Stomach (tissue), 9 donors: ENCODE results near the gene MVP. TPM values are rescaled to one million over a fixed set of nuclear protein-coding genes. Genes with fewer than 3 reads are reported as not detected.

Source experiments
- DNase-seq, 2 donors: peaks; one replicate each; pipeline versions ENCODE4 v3.0.0 to v3.0.0-alpha.2; 2013 to 2019
- H3K27ac ChIP-seq, 5 donors: fragments of 200-600 bp in 4 of 5; sonication (generic) in 4 of 5; one replicate each; pipeline ENCODE4 v1.5.1; 2013 to 2019; ENCODE audit warnings: mild to moderate bottlenecking in 1 of 5, moderate library complexity in 1 of 5
- H3K27me3 ChIP-seq, 3 donors: fragments of 200-600 bp; sonication (generic); one replicate each; pipeline ENCODE4 v1.5.1; 2017 to 2019; ENCODE audit warnings: mixed run types in 1 of 3
- H3K36me3 ChIP-seq, 4 donors: fragments of 200-600 bp; sonication (generic); 1 replicate in 3 of 4; 2 replicates in 1 of 4; pipeline ENCODE4 v1.5.1; 2016 to 2019
- H3K4me1 ChIP-seq, 4 donors: fragments of 200-600 bp; sonication (generic); one replicate each; pipeline ENCODE4 v1.5.1; 2016 to 2019
- H3K4me3 ChIP-seq, 4 donors: fragments of 200-600 bp; sonication (generic) in 3 of 4; one replicate each; pipeline ENCODE4 v1.5.1; 2016 to 2019; ENCODE audit warnings: mild to moderate bottlenecking in 1 of 4
- H3K9me3 ChIP-seq, 4 donors: fragments of 200-600 bp; sonication (generic); one replicate each; pipeline ENCODE4 v1.5.1; 2016 to 2019
- EP300 ChIP-seq: sonication (generic); formaldehyde crosslinking; IDR thresholded peaks from one replicate; pipeline ENCODE4 v1.6.1; 2017; ENCODE audit warnings: antibody characterized with exemption
- POLR2A ChIP-seq, 4 donors: fragments of 450-650 bp; IDR thresholded peaks; one replicate each; pipeline ENCODE4 v1.6.1; 2016; ENCODE audit warnings: antibody characterized with exemption in 4 of 4, control low read depth in 2 of 4, mild to moderate bottlenecking in 1 of 4, moderate library complexity in 1 of 4
- POLR2AphosphoS5 ChIP-seq, 3 donors: sonication (generic); formaldehyde crosslinking; IDR thresholded peaks; one replicate each; pipeline ENCODE4 v1.6.1; 2016; ENCODE audit warnings: antibody characterized with exemption in 3 of 3
- WGBS, 5 donors: extraction: QIAGEN DNeasy Blood & Tissue Kit in 3 of 5; methylation state at CpG; one replicate each; pipeline versions ENCODE4 v1.1.5 to v1.1.7; 2013 to 2018; 5-methylcytosine and 5-hydroxymethylcytosine counted together
- intact Hi-C: fragments of 100-400 bp; cut with DNase I; formaldehyde crosslinking; loops from one replicate; pipeline ENCODE4 v1.15.1; 2023; ENCODE audit warnings: low total_unique reads
- polyA plus RNA-seq, 3 donors: library from polyadenylated mRNA; stranded (reverse); fragments of 200-250 nt; gene quantifications; one replicate each; pipeline ENCODE4 v1.2.3, GENCODE V29; 2013
- small RNA-seq, 4 donors: library from RNA; depleted of rRNA; stranded (forward); fragments of <200 nt; gene quantifications; one replicate each; pipeline ENCODE3, GENCODE V24; 2016
- total RNA-seq, 5 donors: library from RNA; depleted of rRNA; stranded (reverse); fragments of >200 nt; gene quantifications; one replicate each; pipeline versions ENCODE4 v1.1.0 to v1.2.3, GENCODE V29; 2014 to 2016
- TF ChIP-seq, protein P1 (sequence below), 7 experiments: fragments of 450-650 bp in 4 of 7; fragments of 200-600 bp in 3 of 7; sonication (generic) in 3 of 7; IDR thresholded peaks; one replicate each; pipeline ENCODE4 v1.5.1; 2016 to 2019; ENCODE audit warnings: antibody characterized with exemption in 7 of 7, control low read depth in 2 of 7, mild to moderate bottlenecking in 1 of 7
- donor health status: healthy with polysubstance abuse.
- donor health status: Bipolar disorder and iron deficiency.
- donor health status: healthy.

Gene MVP
- total and polyA plus RNA-seq, 8 donors, result 92.2 to 453 (median 133) TPM

DNA sequence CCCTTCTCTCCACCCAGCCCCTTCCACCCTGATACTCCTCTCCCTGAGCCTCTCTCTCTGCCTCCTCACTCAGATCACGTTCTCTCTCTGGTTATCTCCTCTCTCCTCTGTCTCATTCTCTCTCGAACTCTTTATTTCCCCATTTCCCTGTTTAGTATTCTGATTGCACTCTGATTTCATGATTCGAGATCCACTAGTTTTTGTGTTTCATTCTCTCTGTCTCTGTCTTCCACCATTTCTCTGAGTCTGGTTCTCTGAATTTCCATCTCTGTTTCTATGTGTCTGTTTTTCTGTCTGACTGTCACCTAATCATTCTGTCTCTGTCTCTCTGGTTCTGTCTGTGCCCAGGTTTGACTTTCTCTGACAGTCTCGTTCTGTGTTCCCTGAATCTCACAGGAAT is 77.1 kb downstream of the MVP start:
- DNase-seq, result no peak
- no peak overlapping the region for H3K27ac ChIP-seq
- TF ChIP-seq POLR2A (IDR thresholded peaks at IDR 0.05) (no peak), EP300 (no peak), POLR2AphosphoS5 (IDR thresholded peaks at IDR 0.05) (no peak)
- TF ChIP-seq, protein P1, sequence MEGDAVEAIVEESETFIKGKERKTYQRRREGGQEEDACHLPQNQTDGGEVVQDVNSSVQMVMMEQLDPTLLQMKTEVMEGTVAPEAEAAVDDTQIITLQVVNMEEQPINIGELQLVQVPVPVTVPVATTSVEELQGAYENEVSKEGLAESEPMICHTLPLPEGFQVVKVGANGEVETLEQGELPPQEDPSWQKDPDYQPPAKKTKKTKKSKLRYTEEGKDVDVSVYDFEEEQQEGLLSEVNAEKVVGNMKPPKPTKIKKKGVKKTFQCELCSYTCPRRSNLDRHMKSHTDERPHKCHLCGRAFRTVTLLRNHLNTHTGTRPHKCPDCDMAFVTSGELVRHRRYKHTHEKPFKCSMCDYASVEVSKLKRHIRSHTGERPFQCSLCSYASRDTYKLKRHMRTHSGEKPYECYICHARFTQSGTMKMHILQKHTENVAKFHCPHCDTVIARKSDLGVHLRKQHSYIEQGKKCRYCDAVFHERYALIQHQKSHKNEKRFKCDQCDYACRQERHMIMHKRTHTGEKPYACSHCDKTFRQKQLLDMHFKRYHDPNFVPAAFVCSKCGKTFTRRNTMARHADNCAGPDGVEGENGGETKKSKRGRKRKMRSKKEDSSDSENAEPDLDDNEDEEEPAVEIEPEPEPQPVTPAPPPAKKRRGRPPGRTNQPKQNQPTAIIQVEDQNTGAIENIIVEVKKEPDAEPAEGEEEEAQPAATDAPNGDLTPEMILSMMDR (IDR thresholded peaks at IDR 0.05), result no peak
- H3K27me3 ChIP-seq, result peaks cover 0 to 52% (median 25%) of the 10 kb centered on the region in 3 donors
- no peaks in the 10 kb centered on the region for H3K9me3 ChIP-seq
- H3K4me3 ChIP-seq, result no peak overlapping the region
- H3K4me1 ChIP-seq, result peaks cover 4 to 38% (median 34%) of the 10 kb centered on the region in 4 donors
- no peaks in the 10 kb centered on the region for H3K36me3 ChIP-seq
- intact Hi-C loops, result no loop called here
- WGBS, 5 donors, result 46 to 73% (median 52%) methylated on average over 4 of the region's 4 CpGs

Small RNA genes lying within 50 kb of the gene (small RNA-seq; reads per million reads assigned to genes)
- gene AC009133.6 (0 reads per million in 4 donors), gene AC120114.4 (0 reads per million in 4 donors)

Other genes starting within 250 kb of the MVP start
- gene SPN, start 157.2 kb upstream of the MVP start, total RNA-seq, result 10 to 100 TPM in 1 of 5 donors, 1 to 10 TPM in 4; 1.8 to 20.1 (median 4.3) TPM
- 1 to 10 TPM in 1 of 3 donors, under 1 TPM in 2; 0.68 to 1.1 (median 0.75) TPM for gene SPN, start 157.2 kb upstream of the MVP start, polyA plus RNA-seq
- gene QPRT, start 141.3 kb upstream of the MVP start, total RNA-seq, result 100 to 1,000 TPM in 1 of 5 donors, 1 to 10 TPM in 3, not detected in 1; 5.1 to 114 (median 7.8) TPM
- gene QPRT, start 141.3 kb upstream of the MVP start, polyA plus RNA-seq, result 10 to 100 TPM in 1 of 3 donors, 1 to 10 TPM in 2; 2.4 to 11.6 (median 7.3) TPM
- 1 to 10 TPM in 2 of 5 donors, under 1 TPM in 1, not detected in 2; 0.37 to 3.5 (median 2.3) TPM for gene C16orf54, start 74.5 kb upstream of the MVP start, total RNA-seq
- gene C16orf54, start 74.5 kb upstream of the MVP start, polyA plus RNA-seq, result under 1 TPM; 0.48 to 1.00 (median 0.92) TPM
- gene ZG16, start 42.2 kb upstream of the MVP start, total RNA-seq, result 10 to 100 TPM in 1 of 5 donors, 1 to 10 TPM in 1, not detected in 3; 1.1 to 33.6 TPM
- gene ZG16, start 42.2 kb upstream of the MVP start, polyA plus RNA-seq, result under 1 TPM in 1 of 3 donors, not detected in 2; 0.76 TPM
- 100 to 1,000 TPM in 1 of 5 donors, 10 to 100 TPM in 4; 11.1 to 229 (median 26.8) TPM for gene KIF22, start 29.7 kb upstream of the MVP start, total RNA-seq
- 10 to 100 TPM; 53.6 to 88.5 (median 59.2) TPM for gene KIF22, start 29.7 kb upstream of the MVP start, polyA plus RNA-seq
- 100 to 1,000 TPM in 4 of 5 donors, 10 to 100 TPM in 1; 11.7 to 865 (median 117) TPM for gene MAZ, start 13.9 kb upstream of the MVP start, total RNA-seq
- 100 to 1,000 TPM in 2 of 3 donors, 10 to 100 TPM in 1; 79.9 to 160 (median 102) TPM for gene MAZ, start 13.9 kb upstream of the MVP start, polyA plus RNA-seq
- gene PRRT2, start 8.3 kb upstream of the MVP start, total RNA-seq, result 10 to 100 TPM in 1 of 5 donors, 1 to 10 TPM in 2, not detected in 2; 4.0 to 17.4 (median 4.6) TPM
- gene PRRT2, start 8.3 kb upstream of the MVP start, polyA plus RNA-seq, result under 1 TPM in 2 of 3 donors, not detected in 1; 0.62 to 0.83 TPM
- gene PAGR1, start 4.3 kb upstream of the MVP start, total RNA-seq, result 100 to 1,000 TPM in 1 of 5 donors, 10 to 100 TPM in 3, 1 to 10 TPM in 1; 7.1 to 124 (median 19.8) TPM
- 10 to 100 TPM; 24.0 to 31.6 (median 27.1) TPM for gene PAGR1, start 4.3 kb upstream of the MVP start, polyA plus RNA-seq
- 10 to 100 TPM in 4 of 5 donors, 1 to 10 TPM in 1; 2.3 to 91.5 (median 54.5) TPM for gene CDIPT, start 42.8 kb downstream of the MVP start, total RNA-seq
- 10 to 100 TPM; 51.6 to 72.6 (median 53.9) TPM for gene CDIPT, start 42.8 kb downstream of the MVP start, polyA plus RNA-seq
- 10 to 100 TPM in 2 of 5 donors, 1 to 10 TPM in 2, not detected in 1; 6.2 to 31.4 (median 12.0) TPM for gene SEZ6L2, start 79.1 kb downstream of the MVP start, total RNA-seq
- 1 to 10 TPM; 1.5 to 7.7 (median 7.6) TPM for gene SEZ6L2, start 79.1 kb downstream of the MVP start, polyA plus RNA-seq
- 10 to 100 TPM in 1 of 5 donors, 1 to 10 TPM in 2, not detected in 2; 4.5 to 11.0 (median 8.4) TPM for gene ASPHD1, start 80.0 kb downstream of the MVP start, total RNA-seq
- gene ASPHD1, start 80.0 kb downstream of the MVP start, polyA plus RNA-seq, result 10 to 100 TPM; 11.6 to 29.8 (median 15.7) TPM
- 100 to 1,000 TPM in 1 of 5 donors, 10 to 100 TPM in 4; 15.4 to 182 (median 35.3) TPM for gene KCTD13, start 105.8 kb downstream of the MVP start, total RNA-seq
- gene KCTD13, start 105.8 kb downstream of the MVP start, polyA plus RNA-seq, result 10 to 100 TPM in 1 of 3 donors, 1 to 10 TPM in 2; 6.3 to 14.3 (median 7.4) TPM
- gene TMEM219, start 141.6 kb downstream of the MVP start, total RNA-seq, result 100 to 1,000 TPM in 1 of 5 donors, 10 to 100 TPM in 4; 32.1 to 238 (median 60.5) TPM
- 100 to 1,000 TPM; 190 to 286 (median 212) TPM for gene TMEM219, start 141.6 kb downstream of the MVP start, polyA plus RNA-seq
- 100 to 1,000 TPM in 1 of 5 donors, 10 to 100 TPM in 4; 33.8 to 135 (median 36.6) TPM for gene TAOK2, start 153.4 kb downstream of the MVP start, total RNA-seq
- gene TAOK2, start 153.4 kb downstream of the MVP start, polyA plus RNA-seq, result 10 to 100 TPM; 12.5 to 22.6 (median 14.5) TPM
- 10 to 100 TPM in 1 of 5 donors, 1 to 10 TPM in 4; 1.8 to 13.4 (median 5.1) TPM for gene HIRIP3, start 175.2 kb downstream of the MVP start, total RNA-seq
- gene HIRIP3, start 175.2 kb downstream of the MVP start, polyA plus RNA-seq, result 10 to 100 TPM; 13.6 to 14.8 (median 13.7) TPM
- 100 to 1,000 TPM in 1 of 5 donors, 10 to 100 TPM in 3, 1 to 10 TPM in 1; 3.5 to 319 (median 18.2) TPM for gene INO80E, start 175.8 kb downstream of the MVP start, total RNA-seq
- gene INO80E, start 175.8 kb downstream of the MVP start, polyA plus RNA-seq, result 100 to 1,000 TPM in 1 of 3 donors, 10 to 100 TPM in 2; 45.7 to 109 (median 59.0) TPM
- 10 to 100 TPM in 1 of 5 donors, under 1 TPM in 1, not detected in 3; 0.72 to 20.9 TPM for gene DOC2A, start 190.6 kb downstream of the MVP start, total RNA-seq
- gene DOC2A, start 190.6 kb downstream of the MVP start, polyA plus RNA-seq, result 1 to 10 TPM in 1 of 3 donors, under 1 TPM in 1, not detected in 1; 0.75 to 2.8 TPM
- gene C16orf92, start 202.7 kb downstream of the MVP start, total RNA-seq, result not detected
- not detected for gene C16orf92, start 202.7 kb downstream of the MVP start, polyA plus RNA-seq
- under 1 TPM in 1 of 5 donors, not detected in 4; 0.92 TPM for gene TLCD3B, start 210.8 kb downstream of the MVP start, total RNA-seq
- gene TLCD3B, start 210.8 kb downstream of the MVP start, polyA plus RNA-seq, result under 1 TPM in 1 of 3 donors, not detected in 2; 0.18 TPM
- 1,000 to 10,000 TPM in 1 of 5 donors, 100 to 1,000 TPM in 4; 180 to 2,515 (median 698) TPM for gene ALDOA, start 245.3 kb downstream of the MVP start, total RNA-seq
- gene ALDOA, start 245.3 kb downstream of the MVP start, polyA plus RNA-seq, result 1,000 to 10,000 TPM in 1 of 3 donors, 100 to 1,000 TPM in 2; 740 to 1,310 (median 887) TPM